Measurements from ENCODE around the gene OR9Q1. TPM values are rescaled to one million over a fixed set of nuclear protein-coding genes. Genes with fewer than 3 reads are reported as not detected.

The OR9Q1 gene, protein sequence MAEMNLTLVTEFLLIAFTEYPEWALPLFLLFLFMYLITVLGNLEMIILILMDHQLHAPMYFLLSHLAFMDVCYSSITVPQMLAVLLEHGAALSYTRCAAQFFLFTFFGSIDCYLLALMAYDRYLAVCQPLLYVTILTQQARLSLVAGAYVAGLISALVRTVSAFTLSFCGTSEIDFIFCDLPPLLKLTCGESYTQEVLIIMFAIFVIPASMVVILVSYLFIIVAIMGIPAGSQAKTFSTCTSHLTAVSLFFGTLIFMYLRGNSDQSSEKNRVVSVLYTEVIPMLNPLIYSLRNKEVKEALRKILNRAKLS
- total RNA-seq (2022; extraction: Qiagen RNA extraction; ENCODE audit: low read depth), result not detected in 5 replicates

DNA sequence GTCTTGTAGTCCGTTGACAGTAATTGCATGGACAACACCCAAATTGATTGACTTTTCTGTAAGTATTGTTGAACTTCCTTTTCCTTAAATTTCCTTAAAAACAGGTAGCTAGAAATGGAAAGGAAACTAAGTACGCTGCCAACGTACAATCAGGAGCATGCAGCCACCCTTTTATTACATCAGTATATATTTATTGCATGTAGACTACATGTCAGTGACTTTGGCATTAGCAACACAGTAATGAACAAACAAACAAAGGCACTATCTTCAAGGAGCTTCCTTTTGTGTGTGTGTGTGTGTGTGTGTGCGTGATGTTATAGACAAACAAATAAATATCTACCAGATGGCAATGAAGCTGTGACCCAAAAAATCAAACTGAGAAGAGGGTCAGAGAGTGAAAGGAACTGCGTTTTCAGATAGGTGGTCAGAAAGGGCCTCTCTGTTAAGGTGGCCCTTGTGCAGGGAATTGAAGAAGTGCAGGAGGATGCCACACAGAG lies at the start of gene OR9Q1:
OR9Q1 (plus strand) TSS at position 447 of the 497 bp plus-strand sequence. CDS start 155,564 bp downstream, outside the sequence.

DNA sequence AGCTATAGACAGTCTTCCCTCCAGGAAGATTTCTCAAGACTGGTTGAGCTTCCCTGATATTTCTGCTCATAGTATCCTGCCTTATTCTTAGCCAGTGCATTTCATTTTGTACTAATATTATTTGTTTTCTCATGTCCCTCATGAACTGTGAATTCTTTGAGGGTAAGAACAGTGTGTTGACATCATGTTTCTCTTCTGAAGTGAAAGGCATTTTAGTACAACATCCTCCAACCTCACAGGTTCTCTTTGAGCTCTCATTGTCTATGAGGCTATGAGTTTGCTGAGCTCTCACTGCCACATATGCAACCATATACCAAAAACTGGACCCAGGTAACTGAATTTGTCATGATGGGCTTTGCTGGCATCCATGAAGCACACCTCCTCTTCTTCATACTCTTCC lies 7.0 kb downstream of the OR9Q1 start, which contains the start of gene OR6Q1:
OR6Q1 (plus strand) TSS at position 301 of the 400 bp plus-strand sequence; CDS start at position 301, 0 bp downstream.

DNA sequence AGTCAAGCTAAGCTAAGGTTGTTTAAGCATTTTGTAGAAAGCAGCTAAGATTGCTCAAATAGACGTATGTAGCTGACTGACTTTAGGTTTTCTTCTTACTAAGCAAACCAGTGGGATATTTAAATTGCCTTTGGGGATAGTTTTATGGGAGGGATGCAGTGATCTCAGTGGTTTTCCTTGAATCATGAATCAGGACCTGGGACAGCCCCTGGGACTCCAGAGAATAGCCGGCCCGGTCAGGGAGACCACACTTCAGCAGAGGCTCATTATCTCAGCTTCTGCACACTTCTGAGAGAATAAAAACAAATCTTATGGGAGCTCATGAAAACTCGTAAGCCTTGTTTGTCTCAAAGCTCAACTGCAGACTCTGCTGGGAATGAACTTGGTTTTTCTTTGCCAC lies 101.8 kb downstream of the OR9Q1 start, which contains the start of gene OR9I1:
OR9I1 (minus strand) TSS at position 62 of the 400 bp plus-strand sequence. CDS start 6,086 bp downstream, outside the sequence.

DNA sequence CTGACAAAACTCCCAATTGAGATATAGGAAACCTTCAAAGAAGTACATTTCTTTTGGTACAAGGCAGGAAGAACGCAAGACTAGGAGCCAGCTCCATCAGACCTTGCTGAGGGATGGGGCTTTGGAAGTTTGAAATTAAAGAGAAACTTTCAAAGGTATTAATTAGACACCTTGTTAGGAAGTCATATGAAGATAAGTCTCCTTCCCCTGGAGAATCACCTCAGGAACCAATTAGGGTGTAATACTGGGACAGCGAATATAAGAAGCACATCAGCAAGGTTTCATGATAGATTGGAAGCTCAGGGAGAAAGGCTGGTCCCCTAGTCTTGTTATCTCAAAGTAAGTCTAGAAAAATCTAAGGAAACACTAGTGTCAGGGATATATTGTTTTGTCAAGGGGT lies 165.1 kb downstream of the OR9Q1 start, which contains the start of gene OR9Q2:
OR9Q2 (plus strand) TSS at position 301 of the 400 bp plus-strand sequence. CDS start 1,421 bp downstream, outside the sequence.

DNA sequence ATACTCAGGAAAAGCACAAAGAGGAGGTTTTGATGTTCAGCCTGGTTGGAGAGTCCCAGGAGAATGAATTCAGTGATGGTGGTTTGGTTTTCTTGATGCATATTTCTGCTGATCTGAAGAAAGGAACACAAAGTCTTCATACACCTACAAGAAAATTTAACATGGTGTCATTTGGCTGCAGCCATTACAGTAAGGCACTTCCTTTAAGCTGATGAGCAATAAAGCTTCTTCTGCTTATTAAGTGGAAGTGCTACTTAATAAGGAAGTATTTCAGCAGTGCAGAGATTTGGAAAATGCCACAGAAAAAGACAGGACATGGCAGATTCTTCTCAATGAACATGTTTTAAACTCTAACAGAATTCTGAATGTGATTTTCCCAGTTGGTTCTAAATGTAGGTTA lies 180.4 kb downstream of the OR9Q1 start, which contains the start of gene OR1S2:
OR1S2 (minus strand) TSS at position 101 of the 400 bp plus-strand sequence; CDS start at position 101, 0 bp downstream.

DNA sequence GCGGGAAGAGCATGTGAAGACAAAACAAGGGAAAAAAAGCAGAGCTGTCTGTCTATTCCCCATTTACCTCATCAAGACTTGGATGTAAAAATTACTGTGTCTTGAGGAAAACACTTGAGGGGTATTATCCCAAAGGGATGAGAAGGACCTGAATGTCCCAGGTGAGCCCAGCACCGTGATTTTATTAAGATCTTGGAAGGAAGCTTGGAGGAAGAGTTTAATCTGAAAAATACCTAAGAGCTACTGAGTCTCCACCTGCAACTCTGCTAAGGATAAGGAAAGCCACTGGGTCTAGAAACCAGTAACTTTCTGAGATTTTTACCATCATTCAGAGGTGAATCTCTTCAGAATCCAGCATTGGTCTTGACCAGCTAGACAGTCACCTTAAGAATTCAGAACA lies 188.7 kb downstream of the OR9Q1 start, which contains the start of gene OR1S1:
OR1S1 (plus strand) TSS at position 301 of the 400 bp plus-strand sequence.

Other genes with a start within 250 kb of the OR9Q1 start
- not detected in 5 replicates for gene OR6Q1, start 7.1 kb downstream of the OR9Q1 start, total RNA-seq (2022; extraction: Qiagen RNA extraction; ENCODE audit: low read depth)
- not detected in 5 replicates for gene OR9I1, start 101.6 kb downstream of the OR9Q1 start, total RNA-seq (2022; extraction: Qiagen RNA extraction; ENCODE audit: low read depth)
- not detected in 5 replicates for gene OR9Q2, start 165.2 kb downstream of the OR9Q1 start, total RNA-seq (2022; extraction: Qiagen RNA extraction; ENCODE audit: low read depth)
- gene OR1S2, start 180.3 kb downstream of the OR9Q1 start, total RNA-seq (2022; extraction: Qiagen RNA extraction; ENCODE audit: low read depth), result not detected in 5 replicates
- not detected in 5 replicates for gene OR1S1, start 188.8 kb downstream of the OR9Q1 start, total RNA-seq (2022; extraction: Qiagen RNA extraction; ENCODE audit: low read depth)
- gene OR10Q1, start 205.0 kb downstream of the OR9Q1 start, total RNA-seq (2022; extraction: Qiagen RNA extraction; ENCODE audit: low read depth), result not detected in 5 replicates
- not detected in 5 replicates for gene OR10W1, start 244.4 kb downstream of the OR9Q1 start, total RNA-seq (2022; extraction: Qiagen RNA extraction; ENCODE audit: low read depth)

Measured in A549 treated with CpdA at 1 μM for 4 hours (cell line).